HEK293 (cell line): ENCODE results near the gene APRT.

ENCODE experiments used
- BCL11B ChIP-seq: fragments of 450-650 bp; formaldehyde crosslinking; IDR thresholded peaks from 2 replicates; pipeline ENCODE4 v1.5.1; 2016; ENCODE audit warnings: low read depth, missing biosample characterization, missing genetic modification characterization
- IKZF3 ChIP-seq: fragments of 450-650 bp; IDR thresholded peaks from 2 replicates; pipeline ENCODE4 v1.5.0; 2018; ENCODE audit warnings: missing biosample characterization, mild to moderate bottlenecking, missing genetic modification characterization, moderate library complexity
- KLF10 ChIP-seq: fragments of 450-650 bp; IDR thresholded peaks from 2 replicates; pipeline ENCODE4 v1.5.1; 2018; ENCODE audit warnings: missing biosample characterization, mild to moderate bottlenecking, missing genetic modification characterization
- KLF16 ChIP-seq: fragments of 450-650 bp; formaldehyde crosslinking; IDR thresholded peaks from 2 replicates; pipeline ENCODE4 v1.5.1; 2017; ENCODE audit warnings: missing biosample characterization, missing genetic modification characterization
- PATZ1 ChIP-seq: fragments of 450-650 bp; formaldehyde crosslinking; IDR thresholded peaks from 2 replicates; pipeline ENCODE4 v1.5.1; 2016; ENCODE audit warnings: missing biosample characterization, missing genetic modification characterization
- PBX3 ChIP-seq: sonication (generic); formaldehyde crosslinking; IDR thresholded peaks from 2 replicates; pipeline ENCODE4 v1.8.1; 2022; ENCODE audit warnings: mild to moderate bottlenecking, moderate library complexity, missing genetic modification reagents
- SP7 ChIP-seq: fragments of 450-650 bp; formaldehyde crosslinking; IDR thresholded peaks from 2 replicates; pipeline ENCODE4 v1.5.1; 2016; ENCODE audit warnings: missing biosample characterization, missing genetic modification characterization
- ZBTB26 ChIP-seq: fragments of 450-650 bp; formaldehyde crosslinking; optimal IDR thresholded peaks from 2 replicates; pipeline ENCODE3; 2016; ENCODE audit warnings: missing biosample characterization, mild to moderate bottlenecking, missing genetic modification characterization
- ZBTB44 ChIP-seq: fragments of 450-650 bp; IDR thresholded peaks from 2 replicates; pipeline ENCODE4 v1.5.1; 2018; ENCODE audit warnings: missing biosample characterization, mild to moderate bottlenecking, missing genetic modification characterization
- ZNF112 ChIP-seq: fragments of 450-650 bp; formaldehyde crosslinking; IDR thresholded peaks from 2 replicates; pipeline ENCODE4 v1.5.0; 2017; ENCODE audit warnings: missing biosample characterization, missing genetic modification characterization
- ZNF24 ChIP-seq: fragments of 450-650 bp; formaldehyde crosslinking; IDR thresholded peaks from 2 replicates; pipeline ENCODE4 v1.5.1; 2016; ENCODE audit warnings: missing biosample characterization, missing genetic modification characterization
- ZNF280D ChIP-seq: fragments of 450-650 bp; formaldehyde crosslinking; IDR thresholded peaks from 2 replicates; pipeline ENCODE4 v1.5.1; 2016; ENCODE audit warnings: missing biosample characterization, missing genetic modification characterization
- ZNF354C ChIP-seq: fragments of 450-650 bp; formaldehyde crosslinking; IDR thresholded peaks from 2 replicates; pipeline ENCODE4 v1.5.1; 2016; ENCODE audit warnings: missing biosample characterization, missing genetic modification characterization, low read depth, borderline replicate concordance
- ZNF394 ChIP-seq: fragments of 450-650 bp; formaldehyde crosslinking; IDR thresholded peaks from 2 replicates; pipeline ENCODE4 v1.5.1; 2016; ENCODE audit warnings: missing biosample characterization, missing genetic modification characterization, mild to moderate bottlenecking, moderate library complexity, borderline replicate concordance
- ZNF488 ChIP-seq: fragments of 450-650 bp; formaldehyde crosslinking; IDR thresholded peaks from 2 replicates; pipeline ENCODE4 v1.5.1; 2016; ENCODE audit warnings: missing biosample characterization, missing genetic modification characterization
- ZNF510 ChIP-seq: fragments of 450-650 bp; formaldehyde crosslinking; IDR thresholded peaks from 2 replicates; pipeline ENCODE4 v1.5.1; 2018; ENCODE audit warnings: mild to moderate bottlenecking, missing genetic modification characterization, missing biosample characterization; ENCODE audit not compliant: insufficient replicate concordance
- ZNF555 ChIP-seq: fragments of 450-650 bp; formaldehyde crosslinking; conservative IDR thresholded peaks from 2 replicates; pipeline ENCODE4 v1.5.1; 2017; ENCODE audit warnings: missing biosample characterization, mild to moderate bottlenecking, missing genetic modification characterization, inconsistent platforms
- ZNF645 ChIP-seq: fragments of 450-650 bp; formaldehyde crosslinking; IDR thresholded peaks from 2 replicates; pipeline ENCODE4; 2016; ENCODE audit warnings: missing biosample characterization, missing genetic modification characterization
- ZNF658 ChIP-seq: fragments of 450-650 bp; formaldehyde crosslinking; IDR thresholded peaks from 2 replicates; pipeline ENCODE4; 2016; ENCODE audit warnings: missing biosample characterization, missing genetic modification characterization
- ZNF660 ChIP-seq: fragments of 450-650 bp; IDR thresholded peaks from 2 replicates; pipeline ENCODE4 v1.5.1; 2018; ENCODE audit warnings: missing biosample characterization, mild to moderate bottlenecking, missing genetic modification characterization
- ZNF677 ChIP-seq: fragments of 450-650 bp; IDR thresholded peaks from 2 replicates; pipeline ENCODE4 v1.5.0; 2018; ENCODE audit warnings: missing biosample characterization, mild to moderate bottlenecking, missing genetic modification characterization, moderate library complexity
- ZNF777 ChIP-seq: fragments of 450-650 bp; formaldehyde crosslinking; IDR thresholded peaks from 2 replicates; pipeline ENCODE4 v1.5.1; 2017; ENCODE audit warnings: missing biosample characterization, missing genetic modification characterization, borderline replicate concordance
- ZSCAN16 ChIP-seq: fragments of 450-650 bp; formaldehyde crosslinking; IDR thresholded peaks from 2 replicates; pipeline ENCODE4 v1.5.1; 2016; ENCODE audit warnings: missing biosample characterization, missing genetic modification characterization

Gene APRT

GRCh38 chr16:88803264-88803987 lies 8.3 kb downstream of the APRT start, which contains the start of gene CDT1 (continued):
- TF ChIP-seq BCL11B (tag by site-specific recombination): no peak
- TF ChIP-seq ZNF777 (tag by site-specific recombination): peak; percentile 73; the same call in 1 of the 2 replicates
- no peak for TF ChIP-seq ZNF510
- no peak for TF ChIP-seq ZSCAN16 (tag by site-specific recombination)
- peak; percentile 61; the same call in 1 of the 2 replicates for TF ChIP-seq KLF16 (tag by site-specific recombination)
- peak; percentile 65; the same call in 1 of the 2 replicates for TF ChIP-seq PBX3 (CRISPR knock-in tag)
- no peak for TF ChIP-seq ZNF280D (tag by site-specific recombination)
- 0 out of 2 replicates have a peak, but pooled peaks have one; percentile 30 for TF ChIP-seq ZNF645
- TF ChIP-seq IKZF3 (tag by site-specific recombination): peak; percentile 88
- 0 out of 2 replicates have a peak, but pooled peaks have one; percentile 61 for TF ChIP-seq ZNF660
- no peak for TF ChIP-seq ZNF394 (tag by site-specific recombination)
- peak; percentile 45; the same call in 1 of the 2 replicates for TF ChIP-seq ZBTB44
- TF ChIP-seq ZBTB26 (tag by site-specific recombination): peak; percentile 76
- TF ChIP-seq ZNF24 (tag by site-specific recombination): no peak
- peak; percentile 70 for TF ChIP-seq PATZ1 (tag by site-specific recombination)
- no peak for TF ChIP-seq ZNF555 (tag by site-specific recombination)
- 0 out of 2 replicates have a peak, but pooled peaks have one; percentile 28 for TF ChIP-seq SP7 (tag by site-specific recombination)
- TF ChIP-seq ZNF677 (tag by site-specific recombination): no peak
- no peak for TF ChIP-seq ZNF488 (tag by site-specific recombination)
- no peak for TF ChIP-seq ZNF658 (tag by site-specific recombination)
- TF ChIP-seq KLF10: peak; percentile 56; the same call in 1 of the 2 replicates
- TF ChIP-seq ZNF112: no peak
- no peak for TF ChIP-seq ZNF354C (tag by site-specific recombination)
